Ishikawa (cell line): Measurements from ENCODE around the gene RALGAPA2.

Experiments
- CEBPB ChIP-seq: IDR thresholded peaks from 2 replicates; pipeline ENCODE4 v1.6.1; 2012
- CREB1 ChIP-seq: IDR thresholded peaks from 2 replicates; pipeline ENCODE4 v1.6.1; 2012; ENCODE audit warnings: low read depth
- EGR1 ChIP-seq: IDR thresholded peaks from 2 replicates; pipeline ENCODE4 v1.6.1; 2012
- EP300 ChIP-seq: IDR thresholded peaks from 2 replicates; pipeline ENCODE4 v1.6.1; 2012; ENCODE audit warnings: borderline replicate concordance
- FOXM1 ChIP-seq: IDR thresholded peaks from 2 replicates; pipeline ENCODE4 v1.6.1; 2012; ENCODE audit warnings: low read depth, borderline replicate concordance
- NFIC ChIP-seq: IDR thresholded peaks from 2 replicates; pipeline ENCODE4 v1.6.1; 2012
- RAD21 ChIP-seq: IDR thresholded peaks from 2 replicates; pipeline ENCODE4 v1.6.1; 2012; ENCODE audit warnings: low read depth
- TAF1 ChIP-seq: IDR thresholded peaks from 2 replicates; pipeline ENCODE4 v1.6.1; 2012; ENCODE audit warnings: low read depth, mild to moderate bottlenecking
- TCF12 ChIP-seq: IDR thresholded peaks from 2 replicates; pipeline ENCODE4 v1.6.1; 2012; ENCODE audit warnings: low read depth
- TEAD4 ChIP-seq: IDR thresholded peaks from 2 replicates; pipeline ENCODE4 v1.6.1; 2012
- USF1 ChIP-seq: IDR thresholded peaks from 2 replicates; pipeline ENCODE4 v1.6.1; 2012
- YY1 ChIP-seq: IDR thresholded peaks from 2 replicates; pipeline ENCODE4 v1.6.1; 2012; ENCODE audit warnings: low read depth
- ZBTB7A ChIP-seq: IDR thresholded peaks from 2 replicates; pipeline ENCODE4 v1.6.1; 2012; ENCODE audit warnings: low read depth
- TF ChIP-seq, protein P1 (sequence below): IDR thresholded peaks from 2 replicates; pipeline ENCODE4 v1.6.1; 2012
- TF ChIP-seq, protein P2 (sequence below): IDR thresholded peaks from 2 replicates; pipeline ENCODE4 v1.6.1; 2012; ENCODE audit warnings: low read depth, mild to moderate bottlenecking

RALGAPA2 gene

GRCh38 chr20:20562507-20562906 is 149.9 kb downstream of the RALGAPA2 start:
- TF ChIP-seq CREB1 (no peak), EP300 (no peak)
- TF ChIP-seq, protein P1, sequence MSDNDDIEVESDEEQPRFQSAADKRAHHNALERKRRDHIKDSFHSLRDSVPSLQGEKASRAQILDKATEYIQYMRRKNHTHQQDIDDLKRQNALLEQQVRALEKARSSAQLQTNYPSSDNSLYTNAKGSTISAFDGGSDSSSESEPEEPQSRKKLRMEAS = no peak

DNA sequence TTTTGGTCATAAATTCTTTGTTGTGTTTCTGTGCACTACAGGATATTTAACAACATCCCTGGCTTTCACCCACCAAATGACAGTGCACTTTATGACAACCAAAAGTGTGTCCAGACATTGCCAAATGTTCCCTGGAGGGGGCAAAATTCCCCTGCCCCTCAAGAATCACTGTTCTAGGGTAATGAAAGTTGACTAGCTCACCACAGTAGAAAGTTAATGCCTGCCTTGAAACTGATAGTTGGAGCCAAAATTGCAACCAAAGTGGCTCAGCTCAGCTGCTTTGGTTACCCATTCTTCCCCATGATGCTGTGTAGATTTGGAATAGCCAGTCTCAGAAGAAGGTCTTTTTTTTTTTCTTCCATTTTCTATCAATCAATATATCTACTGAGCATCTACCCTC is 150.6 kb downstream of the RALGAPA2 start:
- no peak for TF ChIP-seq EGR1

DNA sequence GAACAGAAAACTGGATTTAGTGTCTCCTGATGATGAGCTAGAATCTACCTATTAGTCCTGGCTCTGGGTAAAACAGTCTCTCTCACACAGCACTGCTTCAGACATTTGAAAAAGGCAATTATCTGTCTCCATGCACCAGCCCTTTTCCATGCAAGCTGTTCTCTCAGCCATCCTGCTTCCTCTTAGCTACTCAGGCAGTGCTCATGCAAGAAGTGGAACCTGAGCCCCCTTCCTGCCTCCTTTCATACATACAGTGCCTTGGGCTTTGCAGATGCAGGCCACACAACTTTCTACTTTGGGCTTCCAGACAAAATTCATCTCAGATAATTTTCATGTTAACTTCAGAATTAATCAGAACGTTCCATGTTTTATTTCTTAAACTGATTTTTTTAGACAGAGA is 151.3 kb downstream of the RALGAPA2 start:
- TF ChIP-seq FOXM1 (no peak), TAF1 (no peak), USF1 (no peak), YY1 (no peak), ZBTB7A (no peak), EGR1 (no peak)

GRCh38 chr20:20557406-20557805 is 155.0 kb downstream of the RALGAPA2 start:
- TF ChIP-seq YY1 = no peak
- no peak for TF ChIP-seq CEBPB
- TF ChIP-seq EGR1 = no peak
- no peak for TF ChIP-seq FOXM1
- TF ChIP-seq NFIC = no peak
- no peak for TF ChIP-seq TAF1
- TF ChIP-seq, protein P1 = no peak
- no peak for TF ChIP-seq EP300
- no peak for TF ChIP-seq USF1
- no peak for TF ChIP-seq CREB1
- TF ChIP-seq, protein P2, sequence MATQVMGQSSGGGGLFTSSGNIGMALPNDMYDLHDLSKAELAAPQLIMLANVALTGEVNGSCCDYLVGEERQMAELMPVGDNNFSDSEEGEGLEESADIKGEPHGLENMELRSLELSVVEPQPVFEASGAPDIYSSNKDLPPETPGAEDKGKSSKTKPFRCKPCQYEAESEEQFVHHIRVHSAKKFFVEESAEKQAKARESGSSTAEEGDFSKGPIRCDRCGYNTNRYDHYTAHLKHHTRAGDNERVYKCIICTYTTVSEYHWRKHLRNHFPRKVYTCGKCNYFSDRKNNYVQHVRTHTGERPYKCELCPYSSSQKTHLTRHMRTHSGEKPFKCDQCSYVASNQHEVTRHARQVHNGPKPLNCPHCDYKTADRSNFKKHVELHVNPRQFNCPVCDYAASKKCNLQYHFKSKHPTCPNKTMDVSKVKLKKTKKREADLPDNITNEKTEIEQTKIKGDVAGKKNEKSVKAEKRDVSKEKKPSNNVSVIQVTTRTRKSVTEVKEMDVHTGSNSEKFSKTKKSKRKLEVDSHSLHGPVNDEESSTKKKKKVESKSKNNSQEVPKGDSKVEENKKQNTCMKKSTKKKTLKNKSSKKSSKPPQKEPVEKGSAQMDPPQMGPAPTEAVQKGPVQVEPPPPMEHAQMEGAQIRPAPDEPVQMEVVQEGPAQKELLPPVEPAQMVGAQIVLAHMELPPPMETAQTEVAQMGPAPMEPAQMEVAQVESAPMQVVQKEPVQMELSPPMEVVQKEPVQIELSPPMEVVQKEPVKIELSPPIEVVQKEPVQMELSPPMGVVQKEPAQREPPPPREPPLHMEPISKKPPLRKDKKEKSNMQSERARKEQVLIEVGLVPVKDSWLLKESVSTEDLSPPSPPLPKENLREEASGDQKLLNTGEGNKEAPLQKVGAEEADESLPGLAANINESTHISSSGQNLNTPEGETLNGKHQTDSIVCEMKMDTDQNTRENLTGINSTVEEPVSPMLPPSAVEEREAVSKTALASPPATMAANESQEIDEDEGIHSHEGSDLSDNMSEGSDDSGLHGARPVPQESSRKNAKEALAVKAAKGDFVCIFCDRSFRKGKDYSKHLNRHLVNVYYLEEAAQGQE = no peak
- TF ChIP-seq RAD21 = no peak
- no peak for TF ChIP-seq TEAD4
- TF ChIP-seq ZBTB7A = no peak

GRCh38 chr20:20555838-20556237 is 156.6 kb downstream of the RALGAPA2 start:
- TF ChIP-seq YY1 (no peak), NFIC (no peak), USF1 (no peak), CEBPB (no peak), EGR1 (no peak), TEAD4 (no peak), TCF12 (no peak), ZBTB7A (no peak), CREB1 (no peak), TAF1 (no peak), EP300 (no peak), FOXM1 (no peak), RAD21 (no peak)
- TF ChIP-seq, protein P2 = no peak
- TF ChIP-seq, protein P1 = no peak

DNA sequence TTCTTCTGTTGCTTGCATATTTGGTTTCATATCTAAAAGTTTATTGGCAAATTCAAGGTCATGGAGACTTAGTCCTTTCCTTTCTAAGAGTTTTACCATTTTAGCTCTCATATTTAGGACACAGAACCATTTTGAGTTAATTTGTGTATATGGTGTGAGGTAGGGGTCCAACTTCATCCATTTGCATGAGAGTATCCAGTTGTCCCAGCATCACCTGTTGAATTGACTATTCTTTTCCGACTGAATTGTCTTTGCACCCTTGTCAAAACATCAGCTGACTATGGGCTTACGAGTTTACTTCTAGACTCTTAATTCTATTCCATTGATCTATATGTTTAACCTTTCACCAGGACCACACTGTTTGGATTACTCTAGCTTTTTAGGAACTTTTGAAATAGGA is 157.5 kb downstream of the RALGAPA2 start:
- TF ChIP-seq ZBTB7A = no peak
- TF ChIP-seq FOXM1 = no peak
- no peak for TF ChIP-seq RAD21
- no peak for TF ChIP-seq NFIC
- TF ChIP-seq CEBPB = no peak
- no peak for TF ChIP-seq EP300
- TF ChIP-seq, protein P1 = no peak
- TF ChIP-seq, protein P2 = no peak
- no peak for TF ChIP-seq CREB1
- no peak for TF ChIP-seq TEAD4
- no peak for TF ChIP-seq USF1
- TF ChIP-seq EGR1 = no peak
- no peak for TF ChIP-seq TAF1
- no peak for TF ChIP-seq YY1
- no peak for TF ChIP-seq TCF12
